ENCODE results near the gene HAT1. TPM values are rescaled to one million over a fixed set of nuclear protein-coding genes. Genes with fewer than 3 reads are reported as not detected.
"Not testable (repeated sequence)": the region's sequence is repeated elsewhere in the genome, so short reads cannot be mapped to it uniquely, and the experiment has no call there.

The HAT1 gene
- total RNA-seq, 1 donor from 2014 or later = 74.6 TPM

- Mint-ChIP-seq H3K9me3 (no peaks in the 10 kb centered on the region), H3K27ac (no peak overlapping the region), H3K4me1 (peaks cover 17% of the 10 kb centered on the region), H3K36me3 (ENCODE audit: low read depth) (peaks cover 23% of the 10 kb centered on the region), H3K4me3 (no peak overlapping the region), H3K27me3 (no peaks in the 10 kb centered on the region)
- DNase-seq = no peak
- intact Hi-C loops (cut with micrococcal nuclease) = no loop called here
Measured at GRCh38 chr2:171966235-171966634, 44.0 kb downstream of the HAT1 start.

DNA sequence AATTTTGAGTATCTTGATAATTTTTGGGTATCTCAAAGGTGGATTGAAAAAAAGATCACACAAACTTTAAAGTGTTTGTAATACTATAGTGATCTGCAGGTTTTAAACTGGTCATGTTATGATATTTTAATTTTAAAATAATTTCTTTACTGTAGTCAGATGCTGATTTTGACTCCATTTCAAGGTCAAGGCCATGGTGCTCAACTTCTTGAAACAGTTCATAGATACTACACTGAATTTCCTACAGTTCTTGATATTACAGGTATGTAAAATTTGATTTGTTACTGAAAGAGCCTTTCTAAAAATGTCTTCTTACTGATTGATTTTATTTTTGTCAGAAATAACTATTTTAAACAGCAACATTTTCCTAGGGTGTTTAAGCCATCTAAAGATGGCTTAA, 44.4 kb downstream of the HAT1 start:
- Mint-ChIP-seq H3K4me1 (peaks cover 16% of the 10 kb centered on the region), H3K27me3 (no peaks in the 10 kb centered on the region), H3K36me3 (ENCODE audit: low read depth) (peaks cover 24% of the 10 kb centered on the region), H3K27ac (no peak overlapping the region), H3K4me3 (no peak overlapping the region), H3K9me3 (no peaks in the 10 kb centered on the region)
- intact Hi-C loops (cut with micrococcal nuclease) = no loop called here
- no peak for DNase-seq

DNA sequence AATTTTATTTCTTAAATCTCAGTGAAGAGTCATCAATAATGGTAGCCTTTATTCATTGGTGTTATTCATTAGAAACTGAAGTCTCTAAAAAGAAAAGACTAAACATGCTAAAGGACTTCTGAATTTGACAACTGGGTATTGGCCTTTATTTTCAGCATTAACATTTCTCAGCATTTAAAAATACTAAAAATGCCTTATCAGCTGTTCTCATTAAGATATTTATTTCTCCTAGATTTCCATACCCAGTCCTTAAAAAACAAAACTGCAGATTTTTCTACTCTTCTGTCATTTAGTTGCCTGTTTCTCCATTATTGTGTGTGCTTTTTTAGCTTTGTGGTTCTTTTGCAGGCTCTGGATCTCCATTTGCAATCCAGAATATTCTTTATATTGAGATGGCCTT, 46.2 kb downstream of the HAT1 start:
- Mint-ChIP-seq H3K36me3 (ENCODE audit: low read depth) (peaks cover 33% of the 10 kb centered on the region), H3K27ac (no peak overlapping the region), H3K9me3 (no peaks in the 10 kb centered on the region), H3K4me1 (peaks cover 20% of the 10 kb centered on the region), H3K4me3 (no peak overlapping the region), H3K27me3 (no peaks in the 10 kb centered on the region)
- DNase-seq = no peak
- intact Hi-C loops (cut with micrococcal nuclease) = no loop called here

DNA sequence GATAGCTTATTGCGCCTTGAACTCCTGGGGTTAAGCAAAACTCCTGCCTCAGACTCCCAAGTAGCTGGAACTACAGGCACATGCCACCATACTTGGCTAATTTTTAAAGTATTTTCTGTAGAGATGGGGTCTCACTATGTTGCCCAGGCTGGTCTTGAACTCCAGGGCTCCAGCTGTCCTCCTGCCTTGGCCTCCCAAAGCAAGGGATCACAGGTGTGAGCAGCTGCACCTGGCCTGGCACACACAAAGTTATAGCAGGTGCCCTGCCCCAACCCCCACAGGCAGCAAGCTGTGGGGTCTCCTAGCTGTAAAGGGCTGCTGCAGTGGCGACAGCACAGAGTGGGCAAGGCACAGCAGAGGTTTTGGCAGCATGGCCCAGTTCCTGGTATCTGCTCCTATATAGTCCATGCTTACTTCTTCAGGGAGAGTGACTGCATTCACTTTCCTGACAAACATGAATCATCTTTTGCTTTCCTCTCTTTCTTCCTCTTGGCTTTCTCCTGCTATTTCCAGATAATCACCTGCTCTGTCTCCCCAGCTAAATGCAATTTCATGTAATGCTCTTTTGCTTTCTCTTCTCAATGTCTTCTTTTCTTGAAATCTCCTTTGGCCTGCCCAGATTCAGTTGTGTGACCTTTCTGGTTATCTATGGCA, 50.2 kb downstream of the HAT1 start:
- Mint-ChIP-seq H3K4me3 (no peak overlapping the region), H3K4me1 (peaks cover 7% of the 10 kb centered on the region), H3K36me3 (ENCODE audit: low read depth) (peaks cover 39% of the 10 kb centered on the region), H3K27me3 (no peaks in the 10 kb centered on the region), H3K27ac (no peak overlapping the region), H3K9me3 (no peaks in the 10 kb centered on the region)
- intact Hi-C loops (cut with micrococcal nuclease) = no loop called here
- no peak for DNase-seq

- no peaks in the 10 kb centered on the region for H3K9me3 Mint-ChIP-seq
- H3K4me1 Mint-ChIP-seq = peaks cover 3% of the 10 kb centered on the region
- H3K27ac Mint-ChIP-seq = no peak overlapping the region
- peaks cover 66% of the 10 kb centered on the region for H3K36me3 Mint-ChIP-seq (ENCODE audit: low read depth)
- no peak for DNase-seq
- intact Hi-C loops (cut with micrococcal nuclease) = no loop called here
- no peak overlapping the region for H3K4me3 Mint-ChIP-seq
- no peaks in the 10 kb centered on the region for H3K27me3 Mint-ChIP-seq
Measured at GRCh38 chr2:171979103-171979502, 56.8 kb downstream of the HAT1 start.

- H3K4me1 Mint-ChIP-seq; H3K4me3 Mint-ChIP-seq; H3K27me3 Mint-ChIP-seq; DNase-seq; H3K9me3 Mint-ChIP-seq; H3K27ac Mint-ChIP-seq; intact Hi-C loops (cut with micrococcal nuclease): not testable (repeated sequence)
- H3K36me3 Mint-ChIP-seq (ENCODE audit: low read depth) = peaks cover 32% of the 10 kb centered on the region
Measured at GRCh38 chr2:171983924-171984323, 61.7 kb downstream of the HAT1 start.

GRCh38 chr2:171985076-171985475, 62.8 kb downstream of the HAT1 start:
- intact Hi-C loops (cut with micrococcal nuclease) = no loop called here
- no peak overlapping the region for H3K27ac Mint-ChIP-seq

DNA sequence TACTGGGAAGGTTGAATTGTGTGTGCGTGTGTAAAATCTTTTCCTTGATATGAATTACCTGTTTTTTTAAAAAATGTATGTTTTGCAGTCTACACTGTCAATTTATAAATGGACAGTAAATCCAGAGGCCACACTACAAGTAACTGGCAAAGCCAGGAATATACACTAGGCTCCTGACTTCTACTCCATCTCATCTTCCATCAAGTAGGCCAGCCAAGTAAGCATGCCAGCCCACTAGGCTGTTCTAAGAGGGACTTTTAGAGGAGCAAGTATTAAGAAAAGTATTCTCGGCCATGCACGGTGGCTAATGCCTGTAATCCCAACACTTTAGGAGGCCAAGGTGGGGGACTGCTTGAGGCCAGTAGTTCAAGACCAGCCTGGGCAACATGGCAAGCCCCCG, 64.5 kb downstream of the HAT1 start:
- Mint-ChIP-seq H3K4me3 (no peak overlapping the region), H3K27ac (no peak overlapping the region), H3K27me3 (no peaks in the 10 kb centered on the region), H3K36me3 (ENCODE audit: low read depth) (peaks cover 17% of the 10 kb centered on the region), H3K4me1 (no peaks in the 10 kb centered on the region), H3K9me3 (no peaks in the 10 kb centered on the region)
- DNase-seq = no peak
- intact Hi-C loops (cut with micrococcal nuclease) = no loop called here

More at GRCh38 chr2:171985076-171985475, 62.8 kb downstream of the HAT1 start:
- Mint-ChIP-seq H3K4me1 (no peaks in the 10 kb centered on the region), H3K4me3 (no peak overlapping the region), H3K27me3 (no peaks in the 10 kb centered on the region), H3K9me3 (no peaks in the 10 kb centered on the region), H3K36me3 (ENCODE audit: low read depth) (peaks cover 24% of the 10 kb centered on the region)
- no peak for DNase-seq

GRCh38 chr2:171991027-171991426, 68.8 kb downstream of the HAT1 start:
- H3K36me3 Mint-ChIP-seq (ENCODE audit: low read depth) = no peaks in the 10 kb centered on the region
- intact Hi-C loops (cut with micrococcal nuclease) = loop anchor here (10.0 kb wide), 1 partner anchor 306 kb away; the partner anchor contains the start of gene DYNC1I2
- H3K9me3 Mint-ChIP-seq = no peaks in the 10 kb centered on the region
- H3K4me1 Mint-ChIP-seq = no peaks in the 10 kb centered on the region
- H3K27ac Mint-ChIP-seq = no peak overlapping the region
- no peak for DNase-seq
- peaks cover 16% of the 10 kb centered on the region for H3K27me3 Mint-ChIP-seq
- H3K4me3 Mint-ChIP-seq = no peak overlapping the region

- H3K9me3 Mint-ChIP-seq = no peaks in the 10 kb centered on the region
- no peak for DNase-seq
- no peak overlapping the region for H3K27ac Mint-ChIP-seq
- H3K4me1 Mint-ChIP-seq = peaks cover 14% of the 10 kb centered on the region
- H3K36me3 Mint-ChIP-seq (ENCODE audit: low read depth) = no peaks in the 10 kb centered on the region
- intact Hi-C loops (cut with micrococcal nuclease) = loop anchor here (5.0 to 10.0 kb wide), 3 partner anchors 33 to 562 kb away; partner anchors contain the start of genes DYNC1I2 and PDK1
- H3K27me3 Mint-ChIP-seq = peaks cover 32% of the 10 kb centered on the region
- H3K4me3 Mint-ChIP-seq = no peak overlapping the region
Measured at GRCh38 chr2:171995586-171995985, 73.3 kb downstream of the HAT1 start.

DNA sequence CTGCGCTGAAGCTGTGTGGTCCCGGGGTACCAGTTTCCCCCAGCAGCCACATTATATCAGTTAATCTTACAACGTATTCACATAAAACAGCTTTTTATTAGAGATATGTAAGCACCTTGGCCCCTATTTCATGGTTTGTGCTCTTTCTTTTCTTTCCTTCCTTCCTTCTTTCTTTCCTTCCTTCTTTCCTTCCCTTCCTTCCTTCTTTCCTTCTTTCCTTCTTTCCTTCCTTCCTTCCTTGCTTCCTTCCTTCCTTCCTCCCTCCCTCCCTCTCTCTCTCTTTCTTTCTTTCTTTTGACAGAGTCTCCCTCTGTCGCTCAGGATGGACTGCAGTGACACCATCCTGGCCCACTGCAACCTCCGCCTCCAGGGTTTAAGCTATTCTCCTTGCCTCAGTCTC, 73.8 kb downstream of the HAT1 start:
- H3K36me3 Mint-ChIP-seq (ENCODE audit: low read depth) = no peaks in the 10 kb centered on the region
- DNase-seq = no peak
- peaks cover 32% of the 10 kb centered on the region for H3K27me3 Mint-ChIP-seq
- intact Hi-C loops (cut with micrococcal nuclease) = loop anchor here (5.0 to 10.0 kb wide), 3 partner anchors 34 to 561 kb away; partner anchors contain the start of genes DYNC1I2 and PDK1
- H3K27ac Mint-ChIP-seq = no peak overlapping the region
- H3K9me3 Mint-ChIP-seq = no peaks in the 10 kb centered on the region
- H3K4me3 Mint-ChIP-seq = no peak overlapping the region
- H3K4me1 Mint-ChIP-seq = peaks cover 18% of the 10 kb centered on the region

DNA sequence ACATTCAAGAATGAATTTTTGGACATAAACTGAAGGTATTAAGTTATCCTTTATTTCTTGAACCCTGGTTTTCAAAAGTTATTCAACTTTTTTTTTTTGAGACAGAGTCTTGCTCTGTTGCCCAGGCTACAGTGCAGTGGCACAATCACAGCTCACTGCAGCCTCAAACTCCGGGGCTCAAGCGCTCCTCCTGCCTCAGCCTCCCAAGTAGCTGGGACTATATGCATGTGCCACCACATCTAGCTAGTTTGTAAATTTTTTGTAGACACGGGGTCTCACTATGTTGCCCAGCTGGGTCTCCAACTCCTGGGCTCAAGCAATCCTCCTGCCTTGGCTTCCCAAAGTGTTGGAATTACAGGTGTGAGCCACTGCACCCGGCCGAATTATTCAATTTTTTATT, 74.8 kb downstream of the HAT1 start:
- DNase-seq; H3K9me3 Mint-ChIP-seq; H3K36me3 Mint-ChIP-seq (ENCODE audit: low read depth); H3K4me3 Mint-ChIP-seq; H3K27ac Mint-ChIP-seq: not testable (repeated sequence)
- Mint-ChIP-seq H3K4me1 (peaks cover 19% of the 10 kb centered on the region), H3K27me3 (peaks cover 32% of the 10 kb centered on the region)
- intact Hi-C loops (cut with micrococcal nuclease) = loop anchor here (5.0 to 10.0 kb wide), 3 partner anchors 35 to 560 kb away; partner anchors contain the start of genes DYNC1I2 and PDK1

DNA sequence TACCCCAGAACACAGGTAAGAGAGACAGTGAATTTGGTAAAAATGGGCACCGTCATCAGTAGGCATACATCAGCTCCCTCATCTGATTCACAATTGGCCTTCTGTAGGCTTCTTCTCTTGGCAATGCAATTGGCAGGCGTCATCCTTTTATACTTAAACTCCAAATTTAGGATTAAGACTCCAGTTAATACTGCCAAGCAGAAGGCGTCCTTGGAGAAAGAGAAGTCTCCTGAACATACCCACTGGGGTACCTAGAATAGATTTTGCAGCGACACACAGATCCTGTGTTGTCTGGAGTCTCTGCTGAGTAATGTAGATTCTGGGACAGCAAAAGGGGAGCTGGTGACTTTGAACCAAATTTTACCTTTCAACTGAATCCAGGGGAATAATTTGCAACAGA, 76.9 kb downstream of the HAT1 start:
- H3K36me3 Mint-ChIP-seq (ENCODE audit: low read depth) = no peaks in the 10 kb centered on the region
- H3K9me3 Mint-ChIP-seq = no peaks in the 10 kb centered on the region
- DNase-seq = no peak
- peak overlapping the region; percentile 94 for H3K4me3 Mint-ChIP-seq
- intact Hi-C loops (cut with micrococcal nuclease) = loop anchor here (2.0 to 10.0 kb wide), 4 partner anchors 37 to 558 kb away; partner anchors contain the start of genes DYNC1I2, PDK1 and SLC25A12
- H3K27ac Mint-ChIP-seq = peak overlapping the region; percentile 72
- H3K27me3 Mint-ChIP-seq = peaks cover 26% of the 10 kb centered on the region
- H3K4me1 Mint-ChIP-seq = peaks cover 19% of the 10 kb centered on the region

DNA sequence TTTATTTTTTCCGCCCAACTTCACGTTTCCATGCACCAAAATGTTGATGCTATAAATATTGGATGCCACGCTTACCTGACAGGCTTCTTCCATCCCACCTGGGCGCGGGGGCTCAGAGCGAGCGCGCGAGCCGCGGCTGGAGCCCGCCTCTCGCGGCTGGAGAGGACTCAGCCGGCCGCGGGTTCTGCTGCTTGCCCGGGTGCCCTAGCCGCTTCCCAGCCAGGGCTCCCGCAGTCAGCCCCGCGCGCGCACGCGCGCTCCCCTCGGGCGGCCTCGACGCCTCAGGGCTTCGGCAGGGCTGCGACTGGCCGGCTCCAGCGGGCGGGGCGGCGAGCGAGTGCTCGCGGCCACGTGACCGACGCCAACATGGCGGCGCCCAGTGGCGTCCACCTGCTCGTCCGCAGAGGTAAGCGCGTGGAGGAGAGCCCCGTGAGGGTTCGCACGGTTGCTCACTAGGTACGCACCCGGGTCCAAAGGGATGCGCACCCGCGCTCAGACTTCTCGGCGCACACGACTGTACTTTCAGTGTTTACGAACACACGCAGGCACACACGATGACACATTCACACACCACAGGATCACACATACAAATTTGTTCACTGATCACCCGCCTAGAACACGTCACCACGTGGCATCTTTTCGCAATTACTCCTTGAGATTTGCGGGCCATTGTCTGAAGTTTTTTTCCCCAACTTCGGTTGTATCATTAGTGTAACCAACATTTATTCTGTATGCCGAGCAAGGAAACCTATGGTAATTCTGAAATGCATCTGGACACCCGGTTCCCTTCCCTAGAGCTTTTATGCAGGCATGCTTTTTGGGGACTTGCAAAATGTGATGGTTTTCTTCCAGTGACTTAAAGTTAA, 77.6 kb downstream of the HAT1 start, which contains the start of gene METAP1D:
METAP1D (plus strand) TSS at position 350 of the 866 bp plus-strand sequence; CDS start at position 367, 17 bp downstream.
- Mint-ChIP-seq H3K9me3 (no peaks in the 10 kb centered on the region), H3K4me3 (peak within 1 kb of the TSS; percentile 94), H3K36me3 (ENCODE audit: low read depth) (no peaks in the 10 kb centered on the region), H3K4me1 (peaks cover 19% of the 10 kb centered on the region), H3K27me3 (peaks cover 23% of the 10 kb centered on the region), H3K27ac (peak within 1 kb of the TSS; percentile 100)
- intact Hi-C loops (cut with micrococcal nuclease) = loop anchor here (1.0 to 10.0 kb wide), 5 partner anchors 38 to 557 kb away; partner anchors contain the start of genes DYNC1I2, HAT1, PDK1 and SLC25A12
- peak; percentile 97 for DNase-seq

All from activated CD4-positive, alpha-beta T cell treated with anti-CD3 and anti-CD28 coated beads, Interleukin-2, amount 10 ng/mL, durations not matched to agents 24 days and 14 days (primary cell).